PC-9 (cell line): ENCODE results near the gene CDCA3. TPM values are rescaled to one million over a fixed set of nuclear protein-coding genes. Genes with fewer than 3 reads are reported as not detected.

Experiments
- BruUV-seq: library from RNA; stranded (reverse); fragments of 400-500 nt; replicated peaks from 2 replicates; lab custom pipeline; 2021; lab: Mats Ljungman, UMichigan
- CTCF ChIA-PET: fragments of 300-600 bp; sonication (Branson Sonifier 250); formaldehyde crosslinking; loops from one replicate; lab custom pipeline; 2022; ENCODE audit warnings: antibody characterized with exemption; lab: Charles Lee
- POLR2A ChIA-PET: fragments of 300-600 bp; sonication (Branson Sonifier 250); formaldehyde crosslinking; loops from one replicate; lab custom pipeline; 2022; ENCODE audit warnings: antibody characterized with exemption; ENCODE audit not compliant: unreplicated experiment; lab: Charles Lee
- DNase-seq, 2 experiments: peaks; one replicate each; pipeline versions ENCODE4 v3.0.0 to v3.0.0-alpha.2; 2015 to 2022; ENCODE audit warnings: mixed read lengths in 1 of 2
- H2AFZ ChIP-seq: fragments of 200-600 bp; sonication (generic); 2 replicates; pipeline ENCODE4 v1.8.1; 2017; ENCODE audit warnings: antibody characterized with exemption
- H3F3A ChIP-seq: fragments of 200-600 bp; sonication (generic); 2 replicates; pipeline ENCODE4 v1.8.1; 2017; ENCODE audit warnings: antibody characterized with exemption, mild to moderate bottlenecking, low read depth; ENCODE audit not compliant: insufficient read depth
- H3K27ac ChIP-seq: fragments of 200-600 bp; sonication (generic); 2 replicates; pipeline ENCODE4 v1.6.1; 2016; ENCODE audit warnings: mixed run types
- H3K27me3 ChIP-seq: fragments of 200-600 bp; sonication (generic); 2 replicates; pipeline ENCODE4 v1.6.1; 2016; ENCODE audit warnings: low read depth, mixed run types; ENCODE audit not compliant: insufficient read depth
- H3K36me3 ChIP-seq: fragments of 200-600 bp; sonication (generic); 2 replicates; pipeline ENCODE4 v1.6.1; 2016; ENCODE audit warnings: low read depth, mixed run types
- H3K4me1 ChIP-seq: fragments of 200-600 bp; sonication (generic); replicated peaks from 2 replicates; pipeline ENCODE4 v1.6.1; 2016; ENCODE audit warnings: mixed run types; ENCODE audit not compliant: insufficient read depth
- H3K4me2 ChIP-seq: fragments of 200-600 bp; sonication (generic); 2 replicates; pipeline ENCODE4 v1.6.1; 2017; ENCODE audit warnings: mixed run types
- H3K4me3 ChIP-seq: fragments of 200-600 bp; sonication (generic); 2 replicates; pipeline ENCODE4 v1.6.1; 2016; ENCODE audit warnings: mixed run types
- H3K79me2 ChIP-seq: fragments of 200-600 bp; sonication (generic); 2 replicates; pipeline ENCODE4 v1.6.1; 2017; ENCODE audit warnings: low read depth, mixed run types
- H3K9me2 ChIP-seq: fragments of 200-600 bp; sonication (generic); 2 replicates; pipeline ENCODE4 v1.8.1; 2017; ENCODE audit warnings: mild to moderate bottlenecking; ENCODE audit not compliant: insufficient read depth
- H3K9me3 ChIP-seq: fragments of 200-600 bp; sonication (generic); 2 replicates; pipeline ENCODE4 v1.8.1; 2016; ENCODE audit warnings: low read depth; ENCODE audit not compliant: insufficient read depth
- H4K20me1 ChIP-seq: fragments of 200-600 bp; sonication (generic); 2 replicates; pipeline ENCODE4 v1.8.1; 2017; ENCODE audit not compliant: insufficient read depth
- EZH2 ChIP-seq: fragments of 200-600 bp; sonication (generic); IDR thresholded peaks from 2 replicates; pipeline ENCODE4 v1.8.0; 2017; ENCODE audit warnings: antibody characterized with exemption, low read depth
- intact Hi-C: fragments of 100-400 bp; cut with micrococcal nuclease; formaldehyde crosslinking; loops from one replicate; pipeline ENCODE4 v1.10.0; 2022; ENCODE audit not compliant: unreplicated experiment
- total RNA-seq: library from RNA; stranded (reverse); gene quantifications from 2 replicates; pipeline ENCODE4 v1.2.3, GENCODE V29; 2021
- TF ChIP-seq, protein P1 (sequence below): fragments of 200-600 bp; sonication (generic); conservative IDR thresholded peaks from 2 replicates; pipeline ENCODE4 v1.6.1; 2017; ENCODE audit warnings: mixed run types, antibody characterized with exemption, mild to moderate bottlenecking, moderate library complexity

CDCA3 gene
- total RNA-seq, 1 experiment from 2014 or later = 125 TPM

- BruUV-seq = no TSS peak
- CTCF ChIA-PET = no interaction called here
- intact Hi-C loops = no loop called here
These were observed 30.9 kb downstream of the CDCA3 start for GRCh38 chr12:6820166-6820565.

GRCh38 chr12:6819106-6820030 is 31.7 kb downstream of the CDCA3 start:
- ChIA-PET CTCF (no interaction called here), POLR2A (interaction anchor here (0.6 kb wide), 1 partner anchor 130 kb away, joined by 5 read pairs; the partner anchor contains the start of gene ZNF384)
- no peak overlapping the region for H3K4me2 ChIP-seq
- DNase-seq = no peak
- no peaks in the 10 kb centered on the region for H3K9me2 ChIP-seq
- H2AFZ ChIP-seq = no peak overlapping the region
- H3K27me3 ChIP-seq = peaks cover 68% of the 10 kb centered on the region
- no peak overlapping the region for H3K27ac ChIP-seq
- no peak overlapping the region for H3K4me3 ChIP-seq
- H4K20me1 ChIP-seq = no peaks in the 10 kb centered on the region
- TF ChIP-seq, protein P1, sequence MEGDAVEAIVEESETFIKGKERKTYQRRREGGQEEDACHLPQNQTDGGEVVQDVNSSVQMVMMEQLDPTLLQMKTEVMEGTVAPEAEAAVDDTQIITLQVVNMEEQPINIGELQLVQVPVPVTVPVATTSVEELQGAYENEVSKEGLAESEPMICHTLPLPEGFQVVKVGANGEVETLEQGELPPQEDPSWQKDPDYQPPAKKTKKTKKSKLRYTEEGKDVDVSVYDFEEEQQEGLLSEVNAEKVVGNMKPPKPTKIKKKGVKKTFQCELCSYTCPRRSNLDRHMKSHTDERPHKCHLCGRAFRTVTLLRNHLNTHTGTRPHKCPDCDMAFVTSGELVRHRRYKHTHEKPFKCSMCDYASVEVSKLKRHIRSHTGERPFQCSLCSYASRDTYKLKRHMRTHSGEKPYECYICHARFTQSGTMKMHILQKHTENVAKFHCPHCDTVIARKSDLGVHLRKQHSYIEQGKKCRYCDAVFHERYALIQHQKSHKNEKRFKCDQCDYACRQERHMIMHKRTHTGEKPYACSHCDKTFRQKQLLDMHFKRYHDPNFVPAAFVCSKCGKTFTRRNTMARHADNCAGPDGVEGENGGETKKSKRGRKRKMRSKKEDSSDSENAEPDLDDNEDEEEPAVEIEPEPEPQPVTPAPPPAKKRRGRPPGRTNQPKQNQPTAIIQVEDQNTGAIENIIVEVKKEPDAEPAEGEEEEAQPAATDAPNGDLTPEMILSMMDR = no peak
- no peak for TF ChIP-seq EZH2
- no peaks in the 10 kb centered on the region for H3K79me2 ChIP-seq
- intact Hi-C loops = no loop called here
- H3K9me3 ChIP-seq = no peaks in the 10 kb centered on the region
- BruUV-seq = no TSS peak
- no peaks in the 10 kb centered on the region for H3K36me3 ChIP-seq
- H3K4me1 ChIP-seq = no peaks in the 10 kb centered on the region; the same call in 1 of the 2 replicates
- no peaks in the 10 kb centered on the region for H3F3A ChIP-seq

More at GRCh38 chr12:6820166-6820565, 30.9 kb downstream of the CDCA3 start:
- no peaks in the 10 kb centered on the region for H4K20me1 ChIP-seq
- H3K4me2 ChIP-seq = no peak overlapping the region
- no peak overlapping the region for H3K27ac ChIP-seq
- no peaks in the 10 kb centered on the region; the same call in 1 of the 2 replicates for H3K4me1 ChIP-seq
- no peak overlapping the region for H3K4me3 ChIP-seq
- H3K79me2 ChIP-seq = no peaks in the 10 kb centered on the region
- no peaks in the 10 kb centered on the region; the same call in 1 of the 2 replicates for H3F3A ChIP-seq
- peaks cover 68% of the 10 kb centered on the region for H3K27me3 ChIP-seq
- H3K36me3 ChIP-seq = no peaks in the 10 kb centered on the region
- no peaks in the 10 kb centered on the region for H3K9me3 ChIP-seq
- no peak overlapping the region for H2AFZ ChIP-seq
- DNase-seq = no peak
- TF ChIP-seq EZH2 = no peak
- TF ChIP-seq, protein P1 = no peak
- POLR2A ChIA-PET = interaction anchor here (0.6 kb wide), 1 partner anchor 131 kb away, joined by 5 read pairs; the partner anchor contains the start of gene ZNF384
- H3K9me2 ChIP-seq = no peaks in the 10 kb centered on the region

DNA sequence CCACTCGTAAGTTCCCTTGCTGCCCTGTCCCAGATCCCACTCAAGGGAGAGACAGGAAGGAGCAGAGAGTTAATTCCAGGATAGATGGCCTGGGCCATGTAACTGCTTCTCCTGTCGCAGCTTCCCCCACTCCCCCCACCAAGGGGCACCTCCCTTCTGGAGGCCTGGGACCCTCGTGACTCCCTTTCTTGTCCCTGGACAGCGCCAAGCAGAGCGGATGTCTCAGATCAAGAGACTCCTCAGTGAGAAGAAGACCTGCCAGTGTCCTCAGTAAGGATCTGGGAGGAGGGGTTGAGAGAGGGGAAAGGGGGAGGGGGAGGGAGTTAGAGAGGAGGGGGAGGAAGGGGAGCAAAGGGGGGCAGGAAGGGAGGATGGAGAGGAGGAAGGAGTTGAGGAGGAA is 32.4 kb downstream of the CDCA3 start:
- CTCF ChIA-PET = no interaction called here
- Histone ChIP-seq H3F3A (no peaks in the 10 kb centered on the region), H3K9me2 (no peaks in the 10 kb centered on the region), H3K4me1 (no peaks in the 10 kb centered on the region; the same call in 1 of the 2 replicates), H3K79me2 (no peaks in the 10 kb centered on the region), H3K36me3 (no peaks in the 10 kb centered on the region), H3K27ac (no peak overlapping the region), H3K4me3 (no peak overlapping the region), H4K20me1 (no peaks in the 10 kb centered on the region), H3K4me2 (no peak overlapping the region), H2AFZ (no peak overlapping the region), H3K9me3 (no peaks in the 10 kb centered on the region), H3K27me3 (peaks cover 67% of the 10 kb centered on the region)
- intact Hi-C loops = no loop called here
- BruUV-seq = no TSS peak
- no peak for DNase-seq
- TF ChIP-seq EZH2 = no peak
- TF ChIP-seq, protein P1 = no peak
- POLR2A ChIA-PET = no interaction called here
